H1 (cell line): Measurements from ENCODE around the gene INAFM1.

Experiments used
- CHD1 ChIP-seq: IDR thresholded peaks from 2 replicates; pipeline ENCODE4 v1.6.1; 2012; ENCODE audit warnings: low read depth, low read length, improper control_type of control experiment
- CTCF ChIP-seq, 3 experiments: IDR thresholded peaks; 1 replicate in 2 of 3; 2 replicates in 1 of 3; pipeline versions ENCODE4 v1.5.1 to v1.6.1; 2011; ENCODE audit warnings: low read length in 3 of 3, mild to moderate bottlenecking in 3 of 3, inconsistent platforms in 2 of 3, low read depth in 1 of 3, moderate library complexity in 1 of 3; ENCODE audit not compliant: insufficient read depth in 1 of 3; ENCODE audit errors: control extremely low read depth in 1 of 3
- EGR1 ChIP-seq: IDR thresholded peaks from 2 replicates; pipeline ENCODE4 v1.6.1; 2011; ENCODE audit warnings: low read depth, low read length, borderline replicate concordance
- EZH2 ChIP-seq: fragments of 200-600 bp; sonication (generic); IDR thresholded peaks from 2 replicates; pipeline ENCODE4 v1.7.1; 2012; ENCODE audit warnings: low read depth, mild to moderate bottlenecking, moderate library complexity, low read length, inconsistent platforms; ENCODE audit not compliant: severe bottlenecking
- GABPA ChIP-seq: IDR thresholded peaks from 2 replicates; pipeline ENCODE4 v1.6.1; 2011; ENCODE audit warnings: mild to moderate bottlenecking, low read length, moderate library complexity, borderline replicate concordance; ENCODE audit not compliant: insufficient read depth
- KDM1A ChIP-seq: fragments of 200-600, 300-600 bp; sonication (generic); IDR thresholded peaks from 2 replicates; pipeline ENCODE4 v1.7.1; 2016; ENCODE audit warnings: mild to moderate bottlenecking, low read length, borderline replicate concordance
- POLR2A ChIP-seq, 2 experiments: IDR thresholded peaks; 1 replicate in 1 of 2; 2 replicates in 1 of 2; pipeline ENCODE4 v1.6.1; 2011; ENCODE audit warnings: low read depth in 2 of 2, low read length in 2 of 2, mild to moderate bottlenecking in 2 of 2; ENCODE audit errors: control extremely low read depth in 1 of 2
- POLR2AphosphoS5 ChIP-seq: IDR thresholded peaks from 2 replicates; pipeline ENCODE4 v1.6.1; 2011; ENCODE audit warnings: low read depth, low read length
- SRF ChIP-seq: IDR thresholded peaks from 2 replicates; pipeline ENCODE4 v1.6.1; 2011; ENCODE audit warnings: mild to moderate bottlenecking, low read depth, low read length, moderate library complexity

- TF ChIP-seq POLR2A (IDR thresholded peaks at IDR 0.05; ENCODE audit: control extremely low read depth in 1 of 2, low read depth in 2 of 2, low read length in 2 of 2) (0 out of 3 replicates have a peak, but pooled peaks of 1 of the 2 experiments have one; percentile 48), CHD1 (no peak), CTCF (IDR thresholded peaks at IDR 0.05; ENCODE audit: control extremely low read depth in 1 of 3, insufficient read depth in 1 of 3, low read depth in 1 of 3, low read length in 3 of 3) (no peak), EZH2 (no peak), GABPA (no peak), EGR1 (no peak), KDM1A (no peak), POLR2AphosphoS5 (no peak), SRF (no peak)
Observed at GRCh38 chr19:47232422-47233211, 42.1 kb upstream of the INAFM1 start.
